CD4-positive, alpha-beta T cell treated with Interleukin-15 for 1 hour (primary cell): ENCODE results near the gene GATD1.
A peak's percentile ranks its signal among the peaks of the same experiment; 100 is the strongest.
"Not testable (repeated sequence)": the region's sequence is repeated elsewhere in the genome, so short reads cannot be mapped to it uniquely, and the experiment has no call there.

Source experiments
- DNase-seq: peaks from one replicate; pipeline ENCODE4 v3.0.0-alpha.2; 2020

GATD1 gene

GRCh38 chr11:761526-762108, 15.7 kb downstream of the GATD1 start:
- DNase-seq, result no peak

- no peak for DNase-seq
Measured at GRCh38 chr11:760236-760635, 17.1 kb downstream of the GATD1 start.

GRCh38 chr11:749731-750130, 27.6 kb downstream of the GATD1 start:
- DNase-seq, result no peak

- no peak for DNase-seq
Measured at GRCh38 chr11:748007-748359, 29.3 kb downstream of the GATD1 start.

- peak; percentile 86 for DNase-seq
Measured at GRCh38 chr11:747158-748006, 29.9 kb downstream of the GATD1 start, which contains the start of gene TALDO1. Gene TALDO1 (plus strand): TSS chr11:747464. CDS start chr11:747482, 18 bp downstream.

- DNase-seq, result no peak
Measured at GRCh38 chr11:746289-747157, 30.8 kb downstream of the GATD1 start.

- no peak for DNase-seq
Measured at GRCh38 chr11:745428-745827, 31.9 kb downstream of the GATD1 start.

GRCh38 chr11:742571-743201, 34.6 kb downstream of the GATD1 start:
- DNase-seq, result no peak

GRCh38 chr11:742156-742546, 35.1 kb downstream of the GATD1 start:
- DNase-seq, result no peak

GRCh38 chr11:737899-738298, 39.4 kb downstream of the GATD1 start:
- not testable (repeated sequence) for DNase-seq

- DNase-seq, result no peak
Measured at GRCh38 chr11:737366-737765, 39.9 kb downstream of the GATD1 start.

- not testable (repeated sequence) for DNase-seq
Measured at GRCh38 chr11:734541-734940, 42.7 kb downstream of the GATD1 start.

- DNase-seq, result no peak
Measured at GRCh38 chr11:733072-733471, 44.2 kb downstream of the GATD1 start.

- no peak for DNase-seq
Measured at GRCh38 chr11:729492-730074, 47.7 kb downstream of the GATD1 start.

- DNase-seq, result no peak
Measured at GRCh38 chr11:728901-729491, 48.3 kb downstream of the GATD1 start.

GRCh38 chr11:727859-728748, 49.2 kb downstream of the GATD1 start:
- peak; percentile 81 for DNase-seq

GRCh38 chr11:727281-727701, 50.0 kb downstream of the GATD1 start:
- DNase-seq, result no peak

GRCh38 chr11:726278-727220, 50.7 kb downstream of the GATD1 start:
- peak; percentile 44 for DNase-seq

- DNase-seq, result no peak
Measured at GRCh38 chr11:725624-726202, 51.6 kb downstream of the GATD1 start.
